ENCODE results near the gene CISTR.

Gene CISTR

GRCh38 chr12:53777412-53777811, 25.6 kb upstream of the CISTR start:
- no peaks in the 10 kb centered on the region for H3K27me3 ChIP-seq (ENCODE audit: insufficient read depth, poor library complexity, severe bottlenecking)
- no peak for ATAC-seq (ENCODE audit: low read depth)

DNA sequence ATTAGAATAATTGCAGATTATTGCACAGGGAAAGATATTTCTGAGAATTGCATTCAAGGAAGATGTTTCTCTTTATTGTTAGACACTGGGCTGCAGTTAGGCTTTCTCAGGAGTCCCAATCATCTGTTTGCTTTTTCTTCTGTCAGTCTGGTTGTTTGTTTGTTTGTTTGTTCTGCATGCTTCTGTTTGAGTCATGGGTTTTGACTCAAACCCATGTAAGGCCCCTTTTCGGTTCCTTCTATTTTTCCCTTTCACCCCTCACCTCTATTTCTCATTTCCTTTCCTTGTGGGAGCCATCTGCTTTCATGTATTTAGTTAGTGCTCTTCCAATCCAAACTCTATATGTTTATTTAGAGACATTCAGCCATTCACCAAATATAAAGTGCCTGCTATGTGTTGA, 25.1 kb upstream of the CISTR start:
- no peak for TF ChIP-seq CTCF (IDR thresholded peaks at IDR 0.05; ENCODE audit: poor library complexity, severe bottlenecking)
- H3K27ac ChIP-seq (ENCODE audit: poor library complexity, severe bottlenecking) = no peak overlapping the region
- H3K27me3 ChIP-seq (ENCODE audit: insufficient read depth, poor library complexity, severe bottlenecking) = no peaks in the 10 kb centered on the region
- H3K4me3 ChIP-seq (ENCODE audit: severe bottlenecking) = no peak overlapping the region
- ATAC-seq (ENCODE audit: low read depth) (no peak), DNase-seq (ENCODE audit: low spot score) (no peak)
- no peaks in the 10 kb centered on the region for H3K36me3 ChIP-seq (ENCODE audit: low read depth)
- H3K9me3 ChIP-seq (ENCODE audit: severe bottlenecking) = peaks cover 2% of the 10 kb centered on the region
- no peaks in the 10 kb centered on the region for H3K4me1 ChIP-seq (ENCODE audit: insufficient read depth, poor library complexity, severe bottlenecking)

More at GRCh38 chr12:53777412-53777811, 25.6 kb upstream of the CISTR start:
- no peak for TF ChIP-seq CTCF (IDR thresholded peaks at IDR 0.05; ENCODE audit: poor library complexity, severe bottlenecking)
- Histone ChIP-seq H3K9me3 (ENCODE audit: severe bottlenecking) (peaks cover 2% of the 10 kb centered on the region), H3K36me3 (ENCODE audit: low read depth) (no peaks in the 10 kb centered on the region), H3K27ac (ENCODE audit: poor library complexity, severe bottlenecking) (no peak overlapping the region), H3K4me3 (ENCODE audit: severe bottlenecking) (no peak overlapping the region), H3K4me1 (ENCODE audit: insufficient read depth, poor library complexity, severe bottlenecking) (no peaks in the 10 kb centered on the region)
- DNase-seq (ENCODE audit: low spot score) = no peak

- H3K9me3 ChIP-seq (ENCODE audit: severe bottlenecking) = no peaks in the 10 kb centered on the region
- TF ChIP-seq CTCF (IDR thresholded peaks at IDR 0.05; ENCODE audit: poor library complexity, severe bottlenecking) = no peak
- H3K27ac ChIP-seq (ENCODE audit: poor library complexity, severe bottlenecking) = no peak overlapping the region
- no peaks in the 10 kb centered on the region for H3K36me3 ChIP-seq (ENCODE audit: low read depth)
- H3K4me1 ChIP-seq (ENCODE audit: insufficient read depth, poor library complexity, severe bottlenecking) = peaks cover 7% of the 10 kb centered on the region
- ATAC-seq (ENCODE audit: low read depth) (no peak), DNase-seq (ENCODE audit: low spot score) (no peak)
- H3K27me3 ChIP-seq (ENCODE audit: insufficient read depth, poor library complexity, severe bottlenecking) = no peaks in the 10 kb centered on the region
- H3K4me3 ChIP-seq (ENCODE audit: severe bottlenecking) = no peak overlapping the region
Observed at GRCh38 chr12:53775478-53776145, 23.8 kb upstream of the CISTR start.

GRCh38 chr12:53770281-53770680, 18.5 kb upstream of the CISTR start:
- Histone ChIP-seq H3K36me3 (ENCODE audit: low read depth) (no peaks in the 10 kb centered on the region), H3K27ac (ENCODE audit: poor library complexity, severe bottlenecking) (peak overlapping the region; percentile 93), H3K4me3 (ENCODE audit: severe bottlenecking) (no peak overlapping the region), H3K4me1 (ENCODE audit: insufficient read depth, poor library complexity, severe bottlenecking) (peaks cover 19% of the 10 kb centered on the region), H3K9me3 (ENCODE audit: severe bottlenecking) (no peaks in the 10 kb centered on the region), H3K27me3 (ENCODE audit: insufficient read depth, poor library complexity, severe bottlenecking) (no peaks in the 10 kb centered on the region)
- TF ChIP-seq CTCF (IDR thresholded peaks at IDR 0.05; ENCODE audit: poor library complexity, severe bottlenecking) = no peak
- DNase-seq (ENCODE audit: low spot score) (no peak), ATAC-seq (ENCODE audit: low read depth) (peak; percentile 98)

GRCh38 chr12:53768976-53769375, 17.2 kb upstream of the CISTR start:
- Histone ChIP-seq H3K27ac (ENCODE audit: poor library complexity, severe bottlenecking) (peak overlapping the region; percentile 93), H3K4me3 (ENCODE audit: severe bottlenecking) (no peak overlapping the region), H3K9me3 (ENCODE audit: severe bottlenecking) (no peaks in the 10 kb centered on the region), H3K4me1 (ENCODE audit: insufficient read depth, poor library complexity, severe bottlenecking) (peaks cover 19% of the 10 kb centered on the region), H3K36me3 (ENCODE audit: low read depth) (no peaks in the 10 kb centered on the region), H3K27me3 (ENCODE audit: insufficient read depth, poor library complexity, severe bottlenecking) (no peaks in the 10 kb centered on the region)
- DNase-seq (ENCODE audit: low spot score) (no peak), ATAC-seq (ENCODE audit: low read depth) (no peak)
- no peak for TF ChIP-seq CTCF (IDR thresholded peaks at IDR 0.05; ENCODE audit: poor library complexity, severe bottlenecking)
